ENCODE data around the gene METTL8. TPM values are rescaled to one million over a fixed set of nuclear protein-coding genes. Genes with fewer than 3 reads are reported as not detected.
A peak's percentile ranks its signal among the peaks of the same experiment; 100 is the strongest.
"Not testable (repeated sequence)": the region's sequence is repeated elsewhere in the genome, so short reads cannot be mapped to it uniquely, and the experiment has no call there.

Gene METTL8
- total and polyA plus RNA-seq, 12 donors = 1.7 to 13.6 (median 11.3) TPM

- Histone ChIP-seq H3K4me1 (peaks cover 0 to 9% (median 0%) of the 10 kb centered on the region in 9 donors), H3K4me3 (no peak overlapping the region), H3K36me3 (no peaks in the 10 kb centered on the region), H3K27ac (no peak overlapping the region), H3K27me3 (no peaks in the 10 kb centered on the region), H3K9me3 (peaks cover 0 to 17% (median 0%) of the 10 kb centered on the region in 11 donors)
- DNase-seq (no peak), ATAC-seq (no peak)
- intact Hi-C loops (cut with DNase I) = loop anchor here in 8 of 10 donors (5.0 to 10.0 kb wide), 7 partner anchors 72 to 492 kb away; partner anchors contain the start of genes TLK1 (in 5 of the 8) and GORASP2 (in 1 of the 8)
- WGBS, 2 donors = 94 to 97% methylated on average over 2 of the region's 2 CpGs
- TF ChIP-seq CTCF (IDR thresholded peaks at IDR 0.05) = no peak
These were observed 14.5 kb downstream of the METTL8 start for GRCh38 chr2:171419333-171419732.

GRCh38 chr2:171416009-171416926, 17.5 kb downstream of the METTL8 start:
- Histone ChIP-seq H3K9me3 (no peaks in the 10 kb centered on the region), H3K4me1 (peaks cover 0 to 18% (median 0%) of the 10 kb centered on the region in 9 donors), H3K27ac (peak overlapping the region in 2 of 10 donors; percentile 19 to 32), H3K4me3 (no peak overlapping the region), H3K27me3 (no peaks in the 10 kb centered on the region), H3K36me3 (no peaks in the 10 kb centered on the region)
- peak; percentile 64 to 92 (median 87) for TF ChIP-seq CTCF (IDR thresholded peaks at IDR 0.05)
- ATAC-seq (peak; percentile 92 to 99 (median 96)), DNase-seq (peak; percentile 65 to 86)
- 31 to 34% methylated on average over 7 of the region's 7 CpGs for WGBS, 2 donors
- intact Hi-C loops (cut with DNase I) = loop anchor here in 9 of 10 donors (1.0 to 10.0 kb wide), 11 partner anchors 69 to 489 kb away; partner anchors contain the start of genes TLK1 (in 6 of the 9) and GORASP2 (in 1 of the 9)

GRCh38 chr2:171414645-171415044, 19.1 kb downstream of the METTL8 start:
- H3K27me3 ChIP-seq, ATAC-seq, H3K36me3 ChIP-seq, H3K4me3 ChIP-seq, H3K9me3 ChIP-seq, DNase-seq, H3K27ac ChIP-seq: not testable (repeated sequence)
- H3K4me1 ChIP-seq = peaks cover 0 to 15% (median 5%) of the 10 kb centered on the region in 9 donors
- WGBS, 2 donors = 81 to 84% methylated on average over 4 of the region's 4 CpGs
- intact Hi-C loops (cut with DNase I) = loop anchor here in 9 of 10 donors (5.0 to 10.0 kb wide), 7 partner anchors 67 to 487 kb away; partner anchors contain the start of genes TLK1 (in 5 of the 9) and GORASP2 (in 1 of the 9)

- H3K36me3 ChIP-seq = no peaks in the 10 kb centered on the region
- intact Hi-C loops (cut with DNase I) = loop anchor here in 4 of 10 donors (5.0 to 10.0 kb wide), 4 partner anchors 228 to 440 kb away; partner anchors contain the start of gene TLK1 (in 1 of the 4)
- no peak overlapping the region for H3K4me3 ChIP-seq
- ATAC-seq (no peak), DNase-seq (no peak)
- WGBS, 2 donors = 77 to 78% methylated on average over 2 of the region's 2 CpGs
- no peaks in the 10 kb centered on the region for H3K27me3 ChIP-seq
- no peak overlapping the region for H3K27ac ChIP-seq
- H3K9me3 ChIP-seq = no peaks in the 10 kb centered on the region
- peaks cover 0 to 15% (median 5%) of the 10 kb centered on the region in 9 donors for H3K4me1 ChIP-seq
- TF ChIP-seq CTCF (IDR thresholded peaks at IDR 0.05) = no peak
These were observed 21.1 kb downstream of the METTL8 start for GRCh38 chr2:171412571-171413175.

Data from heart right ventricle (tissue), 16 donors.